Breast epithelium (tissue), 3 donors: Measurements from ENCODE around the gene ARID1B.
A peak's percentile ranks its signal among the peaks of the same experiment; 100 is the strongest.

ENCODE experiments used
- POLR2AphosphoS5 ChIP-seq, 3 donors: sonication (generic); formaldehyde crosslinking; IDR thresholded peaks; one replicate each; pipeline ENCODE4 v1.6.1; 2017; ENCODE audit warnings: antibody characterized with exemption in 3 of 3
- TF ChIP-seq, protein P1 (sequence below), 3 donors: fragments of 450-650 bp; IDR thresholded peaks; one replicate each; pipeline ENCODE4 v1.5.1; 2016 to 2017; ENCODE audit warnings: antibody characterized with exemption in 3 of 3, mild to moderate bottlenecking in 3 of 3, moderate library complexity in 3 of 3

GRCh38 chr6:156816505-156816904, 39.3 kb downstream of the ARID1B start:
- TF ChIP-seq, protein P1, sequence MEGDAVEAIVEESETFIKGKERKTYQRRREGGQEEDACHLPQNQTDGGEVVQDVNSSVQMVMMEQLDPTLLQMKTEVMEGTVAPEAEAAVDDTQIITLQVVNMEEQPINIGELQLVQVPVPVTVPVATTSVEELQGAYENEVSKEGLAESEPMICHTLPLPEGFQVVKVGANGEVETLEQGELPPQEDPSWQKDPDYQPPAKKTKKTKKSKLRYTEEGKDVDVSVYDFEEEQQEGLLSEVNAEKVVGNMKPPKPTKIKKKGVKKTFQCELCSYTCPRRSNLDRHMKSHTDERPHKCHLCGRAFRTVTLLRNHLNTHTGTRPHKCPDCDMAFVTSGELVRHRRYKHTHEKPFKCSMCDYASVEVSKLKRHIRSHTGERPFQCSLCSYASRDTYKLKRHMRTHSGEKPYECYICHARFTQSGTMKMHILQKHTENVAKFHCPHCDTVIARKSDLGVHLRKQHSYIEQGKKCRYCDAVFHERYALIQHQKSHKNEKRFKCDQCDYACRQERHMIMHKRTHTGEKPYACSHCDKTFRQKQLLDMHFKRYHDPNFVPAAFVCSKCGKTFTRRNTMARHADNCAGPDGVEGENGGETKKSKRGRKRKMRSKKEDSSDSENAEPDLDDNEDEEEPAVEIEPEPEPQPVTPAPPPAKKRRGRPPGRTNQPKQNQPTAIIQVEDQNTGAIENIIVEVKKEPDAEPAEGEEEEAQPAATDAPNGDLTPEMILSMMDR (IDR thresholded peaks at IDR 0.05), result no peak
- peak in 1 of 3 donors; percentile 11 for TF ChIP-seq POLR2AphosphoS5 (IDR thresholded peaks at IDR 0.05)
